ENCODE measurements around the gene TMEM59.

DNA sequence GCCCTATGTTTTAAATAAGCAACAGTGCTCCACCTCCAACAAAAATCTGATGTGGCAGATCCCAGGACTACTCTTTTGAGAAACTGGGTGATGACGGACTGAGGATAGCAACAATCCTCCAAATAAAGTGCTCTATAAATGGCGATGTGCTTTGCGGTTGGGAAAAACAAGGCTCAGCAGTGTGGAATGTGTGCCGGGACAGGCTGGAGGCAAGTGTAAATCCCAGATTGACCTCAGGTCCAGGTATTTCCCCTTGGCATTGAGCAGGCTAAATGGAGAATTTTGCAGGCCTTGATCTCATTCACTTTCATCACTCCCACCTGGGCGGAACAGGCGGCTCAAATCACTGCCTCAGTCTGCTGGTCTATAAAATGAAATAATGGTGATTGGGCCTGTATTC, 71.8 kb downstream of the TMEM59 start:
- TF ChIP-seq GATA2 (IDR thresholded peaks at IDR 0.05; ENCODE audit: low read depth, low read length) = no peak
- TF ChIP-seq GATA3 (IDR thresholded peaks at IDR 0.05; ENCODE audit: low read depth, low read length) = no peak
